Activated CD8-positive, alpha-beta memory T cell treated with anti-CD3 and anti-CD28 coated beads, Interleukin-2, amount 50 U/mL, for 24 hours (primary cell): ENCODE results near the gene OLFML1.

Source experiments
- DNase-seq: peaks from one replicate; pipeline ENCODE4 v3.0.0-alpha.2; 2020; ENCODE audit errors: extremely low read depth

OLFML1 gene

DNA sequence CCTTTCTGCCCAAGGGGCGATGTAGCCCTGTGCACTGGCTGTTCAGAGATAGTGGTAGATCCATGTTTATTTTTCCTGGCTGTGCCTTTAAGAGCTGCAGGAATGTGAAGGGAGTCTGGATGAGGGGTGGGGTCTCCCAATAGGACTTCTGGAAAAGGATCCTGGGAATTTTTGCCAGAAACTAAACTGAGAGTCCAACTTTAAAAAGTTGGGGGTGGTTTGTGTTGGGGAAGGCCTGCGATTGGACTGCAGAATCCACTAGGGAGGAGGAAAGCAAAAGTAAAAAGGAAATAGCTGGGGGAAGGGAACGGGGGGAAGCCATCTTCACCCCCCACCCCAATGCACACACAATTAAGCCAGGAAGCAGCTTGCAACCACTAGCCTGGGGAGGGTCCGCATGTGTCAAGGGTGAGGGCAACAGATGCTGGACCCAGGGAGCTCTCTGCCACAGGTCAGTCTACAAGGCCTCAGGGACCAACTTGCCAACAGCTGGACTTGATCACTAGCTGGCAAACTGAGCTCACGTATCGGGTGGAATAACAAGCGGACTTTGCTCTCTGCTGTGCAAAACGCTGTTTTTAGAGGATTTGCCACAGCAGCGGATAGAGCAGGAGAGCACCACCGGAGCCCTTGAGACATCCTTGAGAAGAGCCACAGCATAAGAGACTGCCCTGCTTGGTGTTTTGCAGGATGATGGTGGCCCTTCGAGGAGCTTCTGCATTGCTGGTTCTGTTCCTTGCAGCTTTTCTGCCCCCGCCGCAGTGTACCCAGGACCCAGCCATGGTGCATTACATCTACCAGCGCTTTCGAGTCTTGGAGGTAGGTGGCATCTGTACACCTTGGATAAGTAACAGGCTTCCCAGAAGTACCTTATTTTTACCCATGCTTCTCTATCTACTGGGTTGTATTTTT, at the start of gene OLFML1:
TSS of gene OLFML1 (plus strand) at position 321 of the 912 bp plus-strand sequence. CDS start at position 691, 370 bp downstream.
- DNase-seq = no peak

DNA sequence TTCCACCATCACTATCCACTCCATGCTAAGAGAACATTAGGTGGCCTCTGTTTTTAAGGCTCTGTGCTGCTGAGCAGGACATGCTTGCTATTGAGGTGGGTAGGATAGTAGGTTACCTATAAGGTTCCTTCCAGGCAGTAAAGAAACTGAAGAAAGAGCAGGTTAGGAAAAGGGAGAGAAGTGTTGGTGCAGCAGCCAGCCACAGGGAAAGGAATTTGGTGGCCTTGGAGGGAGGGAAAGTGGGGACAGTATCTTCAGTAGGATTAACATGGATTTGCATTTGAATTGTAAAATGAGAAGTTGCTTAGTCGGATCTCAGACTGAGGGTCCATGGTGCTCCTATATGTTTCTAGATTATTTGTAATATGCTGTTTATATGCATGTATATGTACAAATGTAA, 49.2 kb upstream of the OLFML1 start:
- no peak for DNase-seq

DNA sequence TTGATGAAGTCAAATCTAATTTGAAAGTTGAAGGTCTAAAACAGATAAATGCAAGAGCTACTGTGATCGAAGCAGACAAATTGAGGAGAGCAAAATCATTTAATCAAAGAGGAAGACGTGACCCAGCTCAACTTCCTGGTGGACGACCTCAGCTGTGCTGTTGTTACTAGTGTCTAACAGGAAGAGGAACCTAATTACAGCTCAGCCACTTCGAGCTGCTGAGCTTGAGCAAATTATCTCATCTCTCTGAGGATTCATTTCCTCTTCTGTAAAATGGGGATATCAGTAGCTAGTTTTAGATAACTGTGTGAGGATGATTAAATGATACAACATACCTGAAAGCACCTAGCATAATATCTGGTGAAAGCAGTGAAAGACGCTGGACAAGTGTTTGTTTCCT, 48.6 kb upstream of the OLFML1 start:
- DNase-seq = no peak

DNA sequence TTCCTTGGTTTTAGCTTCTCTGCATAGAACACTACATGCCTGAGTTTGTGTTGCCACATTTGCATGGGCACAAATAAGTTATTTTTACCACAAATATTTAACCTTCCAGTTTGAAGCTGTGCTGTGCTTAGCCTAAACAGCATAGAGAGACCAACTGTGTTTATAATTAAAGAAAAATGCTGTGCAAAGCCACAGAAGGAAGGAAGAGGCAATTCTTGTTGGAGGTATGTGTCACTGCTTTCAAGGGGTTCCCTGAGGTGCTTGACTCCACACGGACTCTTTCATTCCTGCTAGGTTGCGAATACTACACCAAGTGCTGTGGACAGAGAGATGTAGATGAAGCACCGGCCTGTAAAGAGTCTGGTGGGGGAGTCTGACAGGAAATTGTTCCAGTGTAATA, 47.6 kb upstream of the OLFML1 start:
- DNase-seq = no peak

DNA sequence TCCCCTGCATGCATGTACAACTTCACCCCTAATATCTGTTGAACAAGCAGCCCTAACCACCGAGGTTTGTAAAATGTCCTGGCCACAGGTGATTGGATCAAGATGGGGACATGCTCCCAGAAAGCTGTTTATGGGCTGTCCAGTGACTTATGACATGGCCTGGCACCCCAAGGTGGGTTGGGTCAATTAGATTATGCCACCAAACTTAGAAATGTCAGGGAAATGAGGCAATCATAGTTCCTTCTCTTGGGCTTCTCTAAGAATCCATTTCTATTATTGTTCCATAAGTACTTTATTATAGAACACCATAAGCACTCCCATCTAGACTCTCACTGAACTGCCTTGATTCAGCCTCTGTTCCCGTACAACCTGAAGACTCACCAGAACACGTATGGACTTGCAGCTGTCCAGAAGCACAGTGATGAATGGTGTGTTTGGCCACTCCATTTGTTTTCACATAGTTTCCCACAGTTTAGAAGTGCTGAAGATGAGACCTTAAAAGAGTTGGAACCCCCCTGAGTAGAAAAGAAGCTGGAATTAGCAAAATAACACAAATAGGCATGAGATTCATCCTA, 45.5 kb upstream of the OLFML1 start:
- DNase-seq = no peak

DNA sequence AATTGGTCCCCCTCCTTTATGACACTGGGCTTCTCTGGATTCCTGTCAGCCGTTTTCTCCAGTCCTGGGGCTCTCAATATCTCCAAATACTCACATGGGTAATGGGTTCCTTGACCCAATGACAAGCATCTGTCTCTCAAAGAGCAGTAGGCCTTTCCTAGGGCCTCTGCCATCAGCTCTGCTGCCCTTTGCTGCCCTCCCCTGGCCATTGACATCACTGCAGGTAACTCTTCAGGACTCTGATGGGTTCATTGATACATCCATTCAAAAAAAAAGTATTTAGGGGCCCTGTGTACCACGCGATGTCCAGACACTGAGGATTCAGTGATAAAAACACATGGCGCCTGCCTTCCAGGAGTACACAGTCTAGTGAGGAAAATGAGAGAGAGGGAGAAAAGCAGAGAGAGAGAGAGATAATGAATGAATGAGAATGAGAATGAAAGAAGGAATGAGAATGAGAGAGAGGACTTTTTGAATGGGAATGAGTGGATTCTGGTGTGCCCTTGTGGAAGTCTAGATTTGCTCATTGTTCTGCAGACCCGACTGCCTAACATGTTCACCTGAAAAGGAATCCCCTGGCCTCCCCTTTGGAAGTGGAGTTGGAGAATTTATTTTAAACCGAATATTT, 42.6 kb upstream of the OLFML1 start:
- peak; percentile 51 for DNase-seq

DNA sequence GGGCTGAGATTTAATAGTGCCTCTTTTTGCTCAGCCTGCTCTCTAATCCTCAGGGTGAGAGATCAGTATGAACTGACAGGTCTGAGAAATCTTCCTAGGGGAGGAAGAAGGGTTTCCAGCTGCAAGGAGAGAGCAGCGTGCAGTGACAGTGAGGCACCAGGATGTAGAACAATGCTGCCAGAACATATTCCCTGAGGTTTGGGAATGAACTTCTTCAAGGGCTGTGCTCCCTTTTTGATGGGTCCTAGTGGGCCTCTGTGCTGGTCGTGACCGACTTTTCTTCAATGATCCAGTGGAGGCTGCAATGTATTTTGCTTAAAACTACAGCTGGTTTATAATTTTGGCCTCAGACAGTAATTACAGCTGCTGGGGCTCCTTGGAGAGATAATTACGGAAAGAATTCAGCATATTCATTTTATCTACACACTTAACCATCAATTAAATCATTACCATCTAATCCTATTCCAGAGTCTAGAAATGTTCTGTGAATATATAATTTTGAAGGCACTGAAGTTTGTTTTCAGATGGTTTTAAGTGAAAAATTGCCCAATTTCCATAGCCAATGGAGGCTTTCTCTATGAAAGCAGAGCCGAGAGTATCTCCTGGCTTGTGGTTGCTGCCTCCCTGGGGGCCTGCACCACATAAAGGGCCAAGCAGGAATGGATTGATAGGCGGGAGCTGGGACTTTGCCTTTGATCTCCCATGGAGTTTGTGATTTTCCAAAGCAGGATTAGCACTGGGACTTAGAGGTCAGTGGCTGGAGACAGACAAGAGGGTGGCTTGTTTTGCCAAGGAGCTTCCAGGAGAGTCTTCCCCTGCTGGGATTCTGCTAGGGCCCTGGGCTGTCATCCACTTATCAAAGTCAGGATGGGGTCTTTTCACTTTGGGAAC, 41.0 kb upstream of the OLFML1 start:
- no peak for DNase-seq

DNA sequence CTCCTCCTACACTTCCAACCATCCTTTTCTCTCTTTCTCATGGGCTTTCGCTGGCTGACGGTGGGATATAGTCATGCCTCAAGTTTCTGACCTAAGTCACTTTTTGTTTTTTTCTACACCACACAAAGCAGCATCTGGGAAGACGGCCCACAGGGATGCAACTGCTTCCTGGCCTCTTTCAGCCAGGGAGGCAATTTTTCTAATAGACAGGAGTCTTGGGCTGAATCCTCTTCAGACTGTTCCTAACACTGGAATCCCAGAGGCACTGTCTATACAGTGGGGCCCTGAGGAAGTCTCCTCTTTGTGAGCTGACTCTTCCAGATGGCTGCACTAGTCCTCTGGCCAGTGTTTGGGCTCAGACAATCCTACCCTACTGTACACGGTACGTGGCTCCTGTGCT, 39.7 kb upstream of the OLFML1 start:
- no peak for DNase-seq

DNA sequence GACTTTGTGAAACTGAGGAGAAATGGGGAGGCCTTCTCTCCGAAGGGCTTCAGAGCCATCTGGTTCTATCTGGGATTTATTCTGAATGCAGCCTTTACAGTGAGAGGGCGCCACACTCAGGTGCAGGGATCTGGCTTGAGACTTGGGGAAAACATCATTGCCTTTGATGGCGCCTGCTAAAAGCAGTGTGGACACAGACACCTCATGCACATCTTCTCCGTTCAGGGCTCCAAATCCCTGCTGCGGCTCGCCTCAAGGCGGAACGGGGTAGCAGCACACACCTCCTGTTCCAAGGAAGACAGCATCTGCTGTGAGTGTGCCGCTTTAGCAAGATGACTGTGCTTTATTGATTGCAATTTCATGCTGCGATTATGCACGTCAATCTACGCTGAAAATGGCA, 37.1 kb upstream of the OLFML1 start:
- DNase-seq = no peak

DNA sequence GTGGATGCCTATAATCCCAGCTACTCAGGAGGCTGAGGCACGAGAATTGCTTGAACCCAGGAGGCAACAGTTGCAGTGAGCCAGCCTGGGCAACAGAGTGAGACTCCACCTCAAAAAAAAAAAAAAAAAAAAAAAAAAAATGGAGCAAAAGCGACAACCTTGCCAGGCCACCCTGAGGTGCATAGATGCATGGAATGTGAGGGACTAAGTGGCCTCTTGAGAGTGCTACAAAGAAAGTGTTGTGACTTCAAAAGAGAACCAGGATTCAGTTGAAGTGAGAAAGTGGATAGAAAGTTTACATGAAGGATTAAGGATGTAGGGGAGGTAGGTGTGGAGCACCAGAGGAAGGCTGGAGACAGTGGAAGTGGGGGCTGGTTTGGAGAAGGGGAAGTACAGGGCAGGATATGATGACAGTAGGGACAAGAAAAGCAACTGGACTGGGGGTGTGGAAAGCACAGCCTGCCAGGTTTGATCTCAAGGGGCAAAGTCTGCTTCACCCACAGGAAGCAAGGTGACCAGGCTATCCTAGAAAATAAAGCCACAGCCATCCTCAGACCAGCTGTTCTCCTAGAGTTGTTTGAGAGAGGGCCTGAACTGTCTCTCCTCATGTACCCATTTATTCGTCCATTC, 36.0 kb upstream of the OLFML1 start:
- DNase-seq = no peak

DNA sequence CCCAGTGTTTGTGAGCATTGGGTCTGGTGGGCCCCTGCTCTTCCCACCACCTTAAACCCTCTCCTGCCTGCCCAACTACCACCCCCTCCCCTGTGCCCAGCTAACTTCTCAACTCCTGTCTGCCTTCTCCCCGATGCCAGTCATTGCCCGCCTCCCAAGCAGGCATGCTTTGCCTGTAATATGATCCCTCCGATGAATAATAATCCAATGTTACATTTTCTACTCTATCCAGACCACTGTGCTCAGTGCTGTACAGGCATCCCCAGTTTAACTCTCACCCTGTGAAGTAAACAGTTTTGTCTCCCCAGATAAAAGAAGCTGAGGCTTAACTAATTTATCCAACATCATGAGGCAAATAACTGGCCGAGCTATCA, 35.5 kb upstream of the OLFML1 start:
- no peak for DNase-seq

DNA sequence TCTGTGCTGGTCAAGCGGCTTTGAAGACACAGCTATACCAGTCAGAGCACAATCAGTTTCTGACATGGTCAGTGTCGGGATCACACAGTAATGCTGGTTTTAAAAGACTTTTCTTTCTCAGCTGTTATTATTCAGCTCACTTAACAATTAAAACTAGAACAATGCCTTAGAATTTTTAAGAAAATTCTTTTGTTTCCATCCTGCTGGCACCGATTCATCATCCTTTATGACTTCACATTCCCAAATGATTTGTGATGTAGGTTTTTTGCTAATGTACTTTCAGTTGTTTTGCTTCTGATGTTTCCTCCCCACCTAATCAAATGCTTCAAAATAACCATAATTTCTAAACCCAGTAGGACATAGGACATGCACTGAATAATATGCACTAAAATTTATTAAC, 34.5 kb upstream of the OLFML1 start:
- no peak for DNase-seq

DNA sequence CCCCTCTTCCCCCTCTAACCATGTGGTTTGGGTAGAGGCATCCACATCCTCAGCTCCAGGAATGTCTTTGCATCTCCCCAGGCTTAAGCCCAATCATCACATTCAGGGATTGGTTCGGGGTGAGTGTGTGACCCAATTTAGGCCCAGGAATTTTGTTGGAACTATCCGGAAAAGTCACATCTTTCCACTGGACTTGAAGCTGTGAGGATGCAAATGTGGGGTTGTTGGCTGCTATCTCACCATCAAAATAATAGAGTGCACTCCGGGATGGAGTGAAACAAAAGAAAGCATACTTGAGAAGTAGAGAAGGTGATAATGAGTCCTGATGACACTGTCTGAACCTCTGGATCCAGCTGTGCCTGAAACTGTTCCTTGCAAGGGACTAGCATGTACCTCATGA, 33.8 kb upstream of the OLFML1 start:
- no peak for DNase-seq

DNA sequence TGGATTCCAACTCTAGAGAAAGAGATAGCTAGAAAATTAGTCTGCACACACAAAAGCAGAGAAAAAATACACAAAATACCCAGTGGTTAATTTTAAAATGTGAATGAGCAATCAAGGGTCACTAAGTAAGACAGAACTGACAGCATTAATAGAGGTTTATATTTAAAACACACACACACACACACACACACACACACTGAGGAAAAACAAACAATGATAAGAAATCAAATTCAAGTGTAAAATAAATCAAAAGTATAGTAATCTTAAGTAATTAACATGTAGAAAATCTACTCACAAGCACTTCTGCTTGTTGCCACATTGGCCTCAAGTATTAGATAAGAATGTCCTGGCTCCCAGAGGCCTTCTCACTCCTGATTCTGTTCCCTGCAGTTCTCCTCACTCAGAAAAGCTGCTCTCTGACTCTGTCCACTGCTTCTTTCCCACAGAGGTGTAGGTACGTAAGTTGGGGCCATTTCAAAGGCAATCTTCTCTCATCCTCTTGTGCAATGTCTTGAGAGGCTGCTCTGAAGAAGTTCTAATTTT, 33.3 kb upstream of the OLFML1 start:
- no peak for DNase-seq

DNA sequence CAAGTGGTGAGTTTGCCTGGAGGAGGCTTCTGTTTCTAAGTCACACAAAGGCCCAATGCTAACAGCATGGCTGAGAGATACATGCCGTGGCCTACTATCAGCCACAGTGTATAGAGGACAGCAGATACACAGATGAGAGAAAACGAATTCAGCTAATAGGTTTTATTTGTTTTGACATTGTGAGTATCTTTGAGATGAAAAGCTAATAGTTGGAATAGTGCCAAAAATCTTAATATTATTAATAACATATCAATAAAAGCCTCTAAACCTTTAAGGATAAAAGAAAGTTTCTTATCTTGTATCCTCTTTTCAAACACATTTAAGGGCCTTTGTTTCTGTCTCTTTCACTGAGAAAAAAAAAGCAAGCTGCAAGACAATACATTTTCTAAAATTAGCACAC, 30.5 kb upstream of the OLFML1 start:
- DNase-seq = no peak

DNA sequence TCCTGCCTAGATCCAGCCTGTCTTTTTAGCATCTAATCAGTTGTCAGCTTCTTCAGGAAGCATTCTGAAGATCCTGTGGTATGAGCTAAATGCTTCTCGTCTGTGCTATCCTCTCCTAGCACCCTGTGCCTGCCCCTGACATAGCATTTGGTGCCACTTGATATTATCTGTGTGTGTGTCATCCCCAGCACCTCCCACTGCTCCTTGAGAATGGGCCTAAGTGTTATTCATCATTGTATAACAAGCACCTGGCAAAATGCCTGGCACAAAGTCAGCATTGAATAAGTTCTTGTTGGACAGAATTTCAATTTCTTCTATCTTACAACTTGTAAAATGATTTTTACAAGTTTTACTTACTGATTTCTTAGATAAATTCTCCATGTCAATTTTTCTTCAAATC, 28.1 kb upstream of the OLFML1 start:
- DNase-seq = no peak

DNA sequence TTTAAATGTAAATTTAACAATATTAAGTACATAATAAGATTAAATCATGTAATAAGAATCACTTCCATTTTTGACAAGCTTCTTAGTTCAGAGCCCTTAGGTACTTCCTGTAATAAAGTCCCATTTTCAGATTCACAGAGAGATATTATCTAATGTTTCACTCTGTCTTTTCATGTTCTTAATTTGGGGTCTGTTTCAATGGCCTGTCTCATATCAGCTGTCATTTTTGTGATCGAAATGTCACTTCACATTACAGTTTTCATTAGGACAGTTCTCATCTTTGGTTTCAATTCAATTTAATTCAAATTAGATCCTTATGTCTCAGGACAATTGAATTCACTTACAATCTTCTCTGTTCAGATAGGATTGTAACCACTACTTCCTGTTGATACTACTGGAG, 22.6 kb upstream of the OLFML1 start:
- DNase-seq = no peak

DNA sequence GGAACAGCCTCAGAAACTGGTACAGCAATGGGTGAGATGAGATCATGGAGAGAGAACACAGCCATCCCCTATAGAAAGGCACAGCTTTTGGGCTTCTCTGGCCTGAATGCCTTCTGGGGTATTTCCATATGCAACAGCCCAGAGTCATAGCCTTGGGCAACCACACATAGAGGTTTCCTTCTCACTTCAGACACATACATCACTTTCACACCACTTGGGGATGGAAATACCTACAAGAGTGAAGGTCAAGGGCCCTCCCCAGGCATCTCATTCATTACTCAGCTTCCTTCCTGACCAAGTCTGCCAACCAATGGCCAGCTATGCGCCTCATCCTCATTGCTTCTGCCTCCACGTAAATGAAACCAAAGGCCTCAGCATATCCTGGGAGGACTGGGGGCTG, 17.7 kb upstream of the OLFML1 start:
- DNase-seq = no peak

DNA sequence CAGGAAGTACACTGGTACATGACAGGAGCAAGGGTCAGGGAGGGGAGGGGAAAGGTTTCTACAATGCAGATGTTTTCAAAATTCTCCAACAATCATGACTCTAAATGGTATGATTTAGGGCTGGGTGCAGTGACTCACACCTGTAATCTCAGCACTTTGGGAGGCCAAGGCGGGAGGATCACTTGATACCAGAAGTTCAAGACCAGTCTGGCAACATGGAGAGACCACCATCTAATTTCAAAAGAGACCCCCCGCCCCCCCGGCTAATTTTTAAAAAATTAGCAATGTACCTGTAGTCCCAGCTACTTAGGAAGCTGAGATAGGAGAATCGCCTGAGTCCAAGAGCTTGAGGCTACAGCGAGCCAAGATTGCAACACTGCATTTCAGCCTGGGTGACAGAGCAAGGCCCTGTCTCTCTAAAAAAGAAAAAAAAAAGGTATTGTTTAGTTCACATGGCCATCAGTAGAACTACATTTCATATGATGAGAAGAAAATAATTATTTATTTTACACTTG, 15.9 kb upstream of the OLFML1 start:
- no peak for DNase-seq

DNA sequence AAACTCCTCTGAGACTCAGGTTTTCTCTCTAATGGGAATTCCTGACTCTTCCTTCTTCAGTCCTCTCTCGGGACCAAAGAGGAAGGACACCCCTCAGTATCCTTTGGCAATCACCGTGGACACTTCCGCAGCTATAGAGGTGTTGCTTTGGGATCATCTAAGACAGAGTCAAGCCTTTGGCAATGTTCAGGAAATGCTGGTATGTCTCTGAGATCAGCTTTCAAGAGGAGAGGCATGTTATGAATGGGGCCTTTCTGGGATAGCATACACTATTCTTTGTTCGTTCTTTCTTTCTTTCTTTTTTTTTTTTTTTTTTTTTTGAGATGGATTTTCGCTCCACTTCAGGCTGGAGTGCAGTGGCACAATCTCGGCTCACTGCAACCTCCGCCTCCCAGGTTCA, 14.2 kb upstream of the OLFML1 start:
- no peak for DNase-seq

DNA sequence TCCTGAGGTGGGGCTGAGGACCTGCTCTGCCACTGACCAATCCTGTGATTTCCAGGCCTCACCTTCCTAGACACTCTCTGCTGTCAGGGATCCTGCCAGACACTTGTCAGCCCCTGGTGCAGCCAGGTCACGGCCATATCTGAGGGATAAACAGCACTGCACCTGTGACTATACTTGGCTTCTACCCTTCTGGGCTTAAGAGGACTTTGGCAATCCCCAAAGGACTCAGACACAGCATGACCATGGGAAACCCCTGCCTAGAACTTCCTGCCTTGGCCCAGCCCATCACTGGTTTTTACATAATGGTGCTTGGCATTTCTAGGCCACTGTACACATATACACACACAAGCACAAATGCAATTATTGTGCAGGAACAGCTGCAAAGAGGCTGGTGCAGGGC, 11.6 kb upstream of the OLFML1 start:
- no peak for DNase-seq
